HT-29 (cell line): ENCODE data around the gene CASP14. TPM values are rescaled to one million over a fixed set of nuclear protein-coding genes. Genes with fewer than 3 reads are reported as not detected.

Experiments used
- total RNA-seq: library from RNA; depleted of rRNA; stranded (reverse); fragments of >200 nt; shearing (Covaris generic); gene quantifications from 2 replicates; pipeline ENCODE4 v1.2.3, GENCODE V29; 2014; rRNA removed

CASP14 gene
- total RNA-seq, 1 experiment from 2014 or later = not detected

Other genes with a start within 250 kb of the CASP14 start
- not detected in 2 replicates for gene OR7A5, start 214.3 kb upstream of the CASP14 start, total RNA-seq
- gene OR7C1, start 214.3 kb upstream of the CASP14 start, total RNA-seq = not detected in 2 replicates
- gene OR7A10, start 200.6 kb upstream of the CASP14 start, total RNA-seq = not detected in 2 replicates
- gene OR7A17, start 163.3 kb upstream of the CASP14 start, total RNA-seq = not detected in 2 replicates
- not detected in 2 replicates for gene OR7C2, start 108.0 kb upstream of the CASP14 start, total RNA-seq
- not detected in 2 replicates for gene SLC1A6, start 69.6 kb upstream of the CASP14 start, total RNA-seq
- gene OR1I1, start 32.7 kb downstream of the CASP14 start, total RNA-seq = not detected in 2 replicates
- gene SYDE1, start 57.9 kb downstream of the CASP14 start, total RNA-seq = 0.03 TPM in 1 of 2 replicates, not detected in the other
- gene NOTCH3, start 151.5 kb downstream of the CASP14 start, total RNA-seq = 0.46 and 0.63 TPM in 2 replicates
- 0.26 TPM in 1 of 2 replicates, not detected in the other for gene EPHX3, start 183.0 kb downstream of the CASP14 start, total RNA-seq